GM18858 (cell line): Measurements from ENCODE around the gene TNIP2.
"Not testable (repeated sequence)": the region's sequence is repeated elsewhere in the genome, so short reads cannot be mapped to it uniquely, and the experiment has no call there.

ENCODE experiments used
- ATAC-seq: cut with Tn5 transposase; IDR thresholded peaks from one replicate; pipeline ENCODE4 v1.9.1; 2021; ENCODE audit not compliant: unreplicated experiment

Gene TNIP2

DNA sequence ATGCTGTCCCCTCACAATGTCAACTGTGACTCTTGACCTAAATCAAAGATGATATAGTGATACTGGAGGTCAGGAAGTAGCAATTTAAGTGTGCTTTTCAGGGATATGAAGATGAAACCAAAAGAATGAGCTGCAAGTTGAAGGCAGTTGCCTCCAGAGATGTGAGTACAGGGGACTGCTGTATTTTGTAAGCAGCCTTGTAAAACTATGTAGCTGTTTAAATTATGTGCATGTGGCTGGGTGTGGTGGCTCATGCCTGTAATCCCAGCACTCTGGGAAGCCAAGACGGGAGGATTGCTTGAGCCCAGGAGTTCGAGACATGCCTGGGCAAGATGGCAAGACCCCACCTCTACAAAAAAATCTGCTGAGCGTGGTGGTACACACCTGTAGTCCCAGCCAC lies 15.1 kb upstream of the TNIP2 start:
- ATAC-seq, result no peak

DNA sequence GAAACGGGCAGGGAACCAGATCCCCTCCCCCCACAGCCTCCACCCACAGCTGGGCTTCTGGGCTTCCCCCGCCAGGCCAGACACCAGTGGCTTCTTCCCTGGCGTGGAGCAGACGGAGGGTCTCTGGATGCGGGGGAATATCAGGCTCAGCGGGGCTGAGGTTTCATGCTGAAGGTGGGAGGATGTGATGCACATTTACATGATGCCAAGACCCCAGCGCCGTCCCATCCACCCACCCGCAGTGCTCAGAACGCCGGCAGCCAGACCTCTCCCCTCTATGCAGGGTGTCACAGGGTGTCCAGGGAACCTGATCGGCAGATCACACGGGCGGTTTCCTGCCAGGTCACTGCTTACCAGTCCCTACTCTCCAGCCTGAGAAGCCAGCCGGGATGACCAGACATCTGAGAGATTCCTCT lies 12.8 kb upstream of the TNIP2 start:
- ATAC-seq, result no peak

DNA sequence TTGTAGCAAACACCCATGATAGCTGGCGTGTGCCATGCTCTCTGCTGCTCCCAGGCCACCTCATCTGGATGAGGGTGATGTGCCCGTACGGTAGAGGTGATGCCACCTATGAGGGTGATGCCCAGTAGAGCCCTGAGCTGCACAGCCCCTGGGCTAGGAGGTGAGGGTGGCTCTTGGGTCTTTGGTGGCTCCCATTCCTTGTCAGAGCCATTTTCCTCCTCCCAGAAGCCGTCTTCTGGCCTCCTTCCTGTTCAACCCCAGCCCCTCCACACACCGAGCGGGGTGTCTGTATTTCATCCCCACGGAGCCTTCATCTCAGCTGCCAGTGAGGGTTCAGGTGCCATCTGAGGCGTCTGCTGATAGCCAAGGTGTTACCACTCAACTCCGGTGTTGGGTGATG lies 12.0 kb upstream of the TNIP2 start:
- no peak for ATAC-seq

DNA sequence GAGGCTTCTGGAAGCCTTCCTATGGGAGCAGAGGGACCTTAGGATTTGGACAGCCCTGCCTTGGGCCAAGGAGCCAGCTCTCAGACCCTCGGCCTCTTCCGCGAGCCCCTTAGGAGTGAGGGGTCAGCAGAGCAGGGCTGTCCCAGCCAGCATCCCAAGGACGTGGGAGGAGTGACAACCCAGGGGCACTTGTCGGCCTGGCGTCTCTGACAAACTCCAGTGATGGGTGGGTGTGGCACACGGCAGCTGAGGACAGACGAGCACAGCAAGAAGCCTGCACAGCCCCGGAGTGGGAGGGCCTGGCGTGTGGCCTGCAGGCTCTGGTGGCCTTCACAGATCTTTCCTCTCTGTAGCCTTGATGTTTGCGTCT lies 11.6 kb upstream of the TNIP2 start:
- ATAC-seq, result no peak

- no peak for ATAC-seq
Observed at GRCh38 chr4:2767046-2767704, 11.0 kb upstream of the TNIP2 start.

DNA sequence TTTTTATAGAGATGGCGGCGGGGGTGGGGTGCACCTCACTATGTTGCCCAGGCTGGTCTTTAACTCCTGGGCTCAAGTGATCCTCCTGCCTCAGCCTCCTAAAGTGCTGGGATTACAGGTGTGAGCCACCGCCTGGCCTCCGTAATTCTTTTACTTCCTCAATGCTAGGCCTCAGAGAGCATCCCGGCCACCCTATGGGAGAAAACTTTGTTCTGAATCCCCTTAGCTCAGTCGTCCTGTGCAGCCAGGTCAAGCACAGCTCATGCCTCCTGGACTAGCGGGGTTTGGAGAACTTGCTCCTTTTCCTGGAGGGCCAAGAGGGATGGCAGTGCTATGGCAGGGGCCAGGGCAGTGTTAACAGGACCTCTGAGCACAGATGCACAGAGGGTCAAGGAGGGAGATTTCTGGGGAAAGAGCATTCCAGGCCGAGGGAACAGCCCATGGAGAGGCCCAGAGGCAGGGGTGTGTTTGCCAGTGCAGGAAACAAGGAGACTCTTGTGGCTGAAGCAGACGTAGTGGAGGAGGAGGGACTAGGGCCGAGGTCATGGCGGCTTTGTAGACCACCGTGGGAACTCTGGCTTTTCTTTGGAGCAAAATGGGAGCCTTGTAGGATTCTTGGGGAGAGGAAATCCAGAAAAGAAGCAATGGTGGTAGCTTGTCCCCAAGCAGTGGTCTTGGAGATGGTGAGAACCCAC lies 9.8 kb upstream of the TNIP2 start:
- ATAC-seq, result no peak

GRCh38 chr4:2763511-2763967 lies 7.4 kb upstream of the TNIP2 start:
- no peak for ATAC-seq

- ATAC-seq, result not testable (repeated sequence)
Observed at GRCh38 chr4:2762486-2763370, 6.6 kb upstream of the TNIP2 start.

DNA sequence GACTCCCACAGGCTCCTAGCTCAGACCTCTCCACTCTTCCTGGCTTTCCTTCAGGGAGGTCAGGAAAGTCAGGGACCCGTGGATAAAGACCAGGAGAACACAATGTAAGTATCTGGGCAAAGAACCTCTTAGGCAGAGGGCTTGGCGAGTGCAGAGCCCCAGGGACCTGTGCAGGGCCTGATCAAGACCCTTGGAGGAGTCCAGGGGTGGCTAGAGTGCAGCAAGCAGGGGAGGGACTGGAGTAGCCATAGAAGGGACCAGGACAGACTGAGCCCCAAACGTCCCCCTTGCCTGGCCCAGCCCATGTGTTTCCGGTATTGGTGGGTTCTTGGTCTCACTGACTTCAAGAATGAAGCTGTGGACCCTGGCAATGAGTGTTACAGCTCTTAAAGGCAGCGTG lies 5.9 kb upstream of the TNIP2 start:
- ATAC-seq, result no peak

DNA sequence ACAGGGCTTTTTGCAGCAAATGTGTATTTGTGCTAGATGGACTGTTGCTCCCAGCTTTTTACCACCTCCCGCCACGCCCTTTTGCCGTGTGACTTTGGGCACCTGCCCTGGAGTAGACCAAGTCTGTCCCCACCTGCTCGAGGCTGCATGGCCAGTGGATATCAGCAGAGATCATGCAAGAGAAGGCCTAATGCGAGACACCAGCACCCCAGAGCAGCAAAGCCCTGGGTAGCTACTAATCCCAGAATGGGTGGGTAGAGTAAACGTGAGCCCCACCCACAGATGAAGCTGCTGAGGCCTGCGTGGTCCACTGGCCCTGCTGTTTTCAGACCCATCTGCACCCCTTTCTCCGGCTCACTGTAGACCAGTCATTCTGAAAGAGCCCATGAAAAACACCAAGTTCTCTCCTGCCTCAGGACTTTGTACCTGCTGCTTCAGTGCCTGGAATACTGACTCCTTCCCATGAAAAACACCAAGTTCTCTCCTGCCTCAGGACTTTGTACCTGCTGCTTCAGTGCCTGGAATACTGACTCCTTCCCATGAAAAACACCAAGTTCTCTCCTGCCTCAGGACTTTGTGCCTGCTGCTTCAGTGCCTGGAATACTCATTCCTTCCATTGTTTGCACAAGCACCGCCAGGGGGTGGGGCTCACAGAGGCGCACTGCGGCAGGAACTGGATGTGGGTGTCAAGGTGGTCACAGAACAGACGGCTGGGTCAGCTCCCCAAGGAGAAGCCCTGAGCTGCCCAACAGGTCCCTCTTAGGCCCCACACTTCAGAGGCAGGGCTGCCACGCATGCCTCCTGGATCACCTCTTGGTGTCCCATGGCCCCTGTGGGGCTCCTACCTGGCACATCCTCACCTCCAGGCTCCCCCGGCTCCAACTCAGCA lies 5.1 kb upstream of the TNIP2 start:
- no peak for ATAC-seq

GRCh38 chr4:2757426-2757825 lies 1.3 kb upstream of the TNIP2 start:
- ATAC-seq, result no peak

DNA sequence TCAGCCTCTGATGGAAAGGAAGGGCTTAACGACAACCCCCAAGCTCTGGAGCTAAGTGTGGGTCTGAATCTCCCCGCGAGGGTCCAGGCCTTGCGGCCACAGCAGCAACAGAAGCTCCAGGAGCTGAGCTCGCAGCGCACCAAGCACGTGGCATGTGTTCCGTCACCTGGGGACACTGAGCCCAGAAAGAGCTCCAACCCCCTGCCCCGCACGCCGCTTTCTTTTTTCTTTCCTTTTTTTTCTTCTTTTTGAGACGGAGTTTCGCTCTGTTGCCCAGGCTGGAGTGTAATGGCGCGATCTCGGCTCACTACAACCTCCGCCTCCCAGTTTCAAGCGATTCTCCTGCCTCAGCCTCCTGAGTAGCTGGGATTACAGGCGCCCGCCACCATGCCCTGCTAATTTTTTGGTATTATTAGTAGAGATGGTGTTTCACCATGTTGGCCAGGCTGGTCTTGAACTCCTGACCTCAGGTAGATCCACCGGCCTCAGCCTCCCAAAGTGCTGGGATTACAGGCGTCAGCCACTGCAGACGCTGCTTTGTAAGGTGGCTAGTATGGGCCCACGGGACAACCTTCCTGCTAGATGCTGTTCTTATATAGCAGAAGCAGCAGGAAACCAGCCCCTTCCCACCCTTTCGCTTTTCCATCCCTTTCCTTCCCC lies 685 bp upstream of the TNIP2 start:
- ATAC-seq, result no peak

DNA sequence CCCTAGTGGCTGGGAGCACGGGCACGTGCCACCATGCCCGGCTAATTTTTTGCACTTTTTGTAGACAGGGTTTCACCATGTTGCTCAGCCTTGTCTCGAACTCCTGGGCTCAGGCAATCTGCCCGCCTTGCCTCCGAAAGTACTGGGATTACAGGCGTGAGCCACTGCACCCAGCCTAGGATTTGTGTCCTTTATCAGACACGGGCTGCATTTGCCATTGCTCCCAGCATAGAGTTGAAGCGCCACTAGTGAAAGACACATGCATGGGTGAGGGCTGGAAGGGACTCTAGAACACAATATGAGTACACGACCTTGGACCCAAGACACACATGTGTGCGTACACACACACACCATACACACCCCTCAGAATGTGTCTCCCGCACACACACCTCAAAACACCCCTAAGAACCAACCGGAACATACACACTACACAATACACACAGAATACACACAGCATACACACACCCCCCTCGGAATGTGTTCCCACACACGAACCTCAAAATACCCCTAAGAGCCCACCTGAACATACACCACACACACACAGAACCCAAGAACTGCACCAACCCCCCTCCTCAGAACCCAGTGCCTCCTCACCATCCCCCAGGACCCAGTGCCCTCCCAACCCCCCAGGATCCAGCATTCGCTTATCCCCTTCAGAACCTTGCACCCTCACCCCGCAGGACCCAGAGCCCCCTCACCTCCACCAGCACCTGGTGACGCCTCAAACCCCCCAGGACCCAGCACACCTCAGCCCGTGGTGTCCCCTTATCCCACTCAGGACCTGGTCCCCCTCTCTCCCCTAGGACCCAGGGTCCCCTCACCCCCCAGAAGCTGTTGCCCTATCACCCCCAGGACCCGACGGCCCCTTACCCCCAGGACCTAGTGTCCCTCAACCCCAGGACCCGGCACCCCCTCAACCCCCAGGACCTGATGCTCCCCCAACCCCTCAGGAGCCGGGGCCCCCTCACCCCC lies 1.0 kb downstream of the TNIP2 start:
- ATAC-seq, result no peak

GRCh38 chr4:2753436-2753835 lies 2.7 kb downstream of the TNIP2 start:
- ATAC-seq, result no peak

DNA sequence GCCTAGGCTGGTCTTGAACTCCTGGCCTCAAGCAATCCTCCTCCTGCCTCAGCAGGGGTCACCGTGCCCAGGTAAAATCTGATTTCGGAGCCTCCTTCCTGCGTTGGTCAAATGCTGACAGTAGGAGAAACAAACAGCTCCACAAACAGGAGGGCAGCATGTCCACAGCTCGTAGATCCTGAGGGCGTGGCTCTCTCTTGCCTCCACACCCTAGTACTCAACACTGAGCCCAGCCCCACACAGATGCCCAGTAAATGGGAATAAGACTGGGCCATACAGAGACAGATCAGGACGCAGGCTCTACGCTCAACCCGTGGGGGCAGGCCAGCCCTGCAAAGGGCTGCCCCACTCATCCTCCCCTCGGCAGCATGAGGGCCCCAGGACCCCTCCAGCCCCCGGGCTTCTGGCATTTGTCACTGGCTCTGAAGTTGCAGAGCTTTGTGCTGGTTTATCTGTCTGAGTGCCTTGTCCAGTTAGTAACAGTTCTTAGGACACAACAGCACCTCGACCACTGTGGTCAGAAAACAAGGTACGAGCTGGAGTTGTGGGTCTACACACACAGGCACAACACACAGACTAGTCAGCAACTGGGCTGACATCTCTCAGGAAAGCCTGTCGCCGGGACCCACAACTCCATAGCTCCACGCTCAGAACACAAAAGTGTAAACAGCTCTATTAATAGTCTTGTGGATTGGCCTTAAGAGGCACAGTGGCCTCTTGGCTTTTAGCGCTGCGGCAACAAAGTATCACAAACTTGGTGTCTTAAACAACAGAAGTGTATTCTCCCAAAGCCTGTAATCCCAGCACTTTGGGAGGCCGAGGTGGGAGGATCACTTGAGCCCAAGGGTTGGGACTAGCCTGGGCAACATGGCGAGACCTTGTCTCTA lies 5.2 kb downstream of the TNIP2 start:
- no peak for ATAC-seq

GRCh38 chr4:2746891-2747695 lies 9.0 kb downstream of the TNIP2 start:
- ATAC-seq, result no peak
